ENCODE data around the gene NXPE3.

NXPE3 gene

DNA sequence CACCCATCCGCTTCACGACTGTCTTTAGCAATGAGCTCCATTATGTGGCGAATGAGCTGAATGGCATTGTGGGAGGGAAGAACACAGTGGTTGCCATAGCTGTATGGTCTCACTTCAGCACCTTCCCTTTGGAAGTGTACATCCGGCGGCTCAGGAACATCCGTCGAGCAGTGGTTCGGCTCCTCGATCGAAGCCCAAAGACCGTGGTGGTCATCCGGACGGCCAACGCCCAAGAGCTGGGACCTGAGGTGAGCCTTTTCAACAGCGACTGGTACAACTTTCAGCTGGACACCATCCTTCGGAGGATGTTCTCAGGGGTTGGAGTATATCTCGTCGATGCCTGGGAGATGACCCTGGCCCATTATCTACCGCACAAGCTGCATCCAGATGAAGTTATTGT lies 42.5 kb downstream of the NXPE3 start:
- ChIA-PET CTCF (no interaction called here), POLR2A (ENCODE audit: low non-redundant PET) (no interaction called here)

DNA sequence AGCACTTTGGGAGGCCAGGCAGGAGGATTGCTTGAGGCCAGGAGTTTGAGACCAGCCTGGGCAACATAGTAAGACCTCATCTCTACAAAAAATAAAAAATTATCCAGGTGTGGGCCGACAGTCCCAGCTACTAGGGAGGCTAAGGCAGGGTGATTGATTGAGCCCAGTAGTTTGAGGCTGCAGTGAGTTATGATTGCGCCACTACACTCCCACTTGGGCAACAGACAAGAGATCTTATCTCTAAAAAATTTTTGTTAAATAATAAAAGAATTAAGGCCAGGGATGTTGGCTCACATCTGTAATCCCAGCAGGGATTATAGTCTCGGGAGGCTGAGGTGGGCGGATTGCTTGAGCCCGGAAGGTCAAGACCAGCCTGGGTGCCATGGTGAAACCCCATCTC lies 44.5 kb downstream of the NXPE3 start:
- POLR2A ChIA-PET (ENCODE audit: low non-redundant PET): no interaction called here
- CTCF ChIA-PET: no interaction called here
- no peak overlapping the region for H3K27ac ChIP-seq
- DNase-seq (ENCODE audit: low spot score): no peak
- TF ChIP-seq, protein P1, sequence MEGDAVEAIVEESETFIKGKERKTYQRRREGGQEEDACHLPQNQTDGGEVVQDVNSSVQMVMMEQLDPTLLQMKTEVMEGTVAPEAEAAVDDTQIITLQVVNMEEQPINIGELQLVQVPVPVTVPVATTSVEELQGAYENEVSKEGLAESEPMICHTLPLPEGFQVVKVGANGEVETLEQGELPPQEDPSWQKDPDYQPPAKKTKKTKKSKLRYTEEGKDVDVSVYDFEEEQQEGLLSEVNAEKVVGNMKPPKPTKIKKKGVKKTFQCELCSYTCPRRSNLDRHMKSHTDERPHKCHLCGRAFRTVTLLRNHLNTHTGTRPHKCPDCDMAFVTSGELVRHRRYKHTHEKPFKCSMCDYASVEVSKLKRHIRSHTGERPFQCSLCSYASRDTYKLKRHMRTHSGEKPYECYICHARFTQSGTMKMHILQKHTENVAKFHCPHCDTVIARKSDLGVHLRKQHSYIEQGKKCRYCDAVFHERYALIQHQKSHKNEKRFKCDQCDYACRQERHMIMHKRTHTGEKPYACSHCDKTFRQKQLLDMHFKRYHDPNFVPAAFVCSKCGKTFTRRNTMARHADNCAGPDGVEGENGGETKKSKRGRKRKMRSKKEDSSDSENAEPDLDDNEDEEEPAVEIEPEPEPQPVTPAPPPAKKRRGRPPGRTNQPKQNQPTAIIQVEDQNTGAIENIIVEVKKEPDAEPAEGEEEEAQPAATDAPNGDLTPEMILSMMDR (conservative IDR thresholded peaks at IDR 0.05; ENCODE audit: low read depth): no peak

More for the DNA sequence above, 42.5 kb downstream of the NXPE3 start:
- TF ChIP-seq, protein P1 (conservative IDR thresholded peaks at IDR 0.05; ENCODE audit: low read depth): no peak
- no peak for DNase-seq (ENCODE audit: low spot score)
- no peak overlapping the region for H3K27ac ChIP-seq

DNA sequence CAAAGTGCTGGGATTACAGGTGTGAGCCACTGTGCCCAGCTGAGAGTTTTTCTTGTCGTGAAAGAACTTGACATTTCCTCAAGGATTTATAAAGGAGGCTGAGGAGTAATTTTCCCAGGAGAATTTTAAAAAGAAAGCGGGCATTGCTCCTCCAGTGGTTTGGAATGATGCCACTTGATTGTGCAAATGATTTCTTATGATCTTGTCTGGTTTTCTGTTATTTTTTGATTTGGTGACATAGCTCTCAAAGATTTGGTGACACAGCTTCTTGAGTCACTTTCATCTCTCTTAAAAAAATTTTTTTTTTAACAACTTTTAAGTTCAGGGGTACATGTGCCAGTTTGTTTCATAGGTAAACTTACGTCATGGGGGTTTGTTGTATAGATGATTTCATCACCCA lies 45.7 kb downstream of the NXPE3 start:
- ChIA-PET CTCF (no interaction called here), POLR2A (ENCODE audit: low non-redundant PET) (no interaction called here)
- no peak for DNase-seq (ENCODE audit: low spot score)
- TF ChIP-seq, protein P1 (conservative IDR thresholded peaks at IDR 0.05; ENCODE audit: low read depth): no peak
- no peak overlapping the region for H3K27ac ChIP-seq

DNA sequence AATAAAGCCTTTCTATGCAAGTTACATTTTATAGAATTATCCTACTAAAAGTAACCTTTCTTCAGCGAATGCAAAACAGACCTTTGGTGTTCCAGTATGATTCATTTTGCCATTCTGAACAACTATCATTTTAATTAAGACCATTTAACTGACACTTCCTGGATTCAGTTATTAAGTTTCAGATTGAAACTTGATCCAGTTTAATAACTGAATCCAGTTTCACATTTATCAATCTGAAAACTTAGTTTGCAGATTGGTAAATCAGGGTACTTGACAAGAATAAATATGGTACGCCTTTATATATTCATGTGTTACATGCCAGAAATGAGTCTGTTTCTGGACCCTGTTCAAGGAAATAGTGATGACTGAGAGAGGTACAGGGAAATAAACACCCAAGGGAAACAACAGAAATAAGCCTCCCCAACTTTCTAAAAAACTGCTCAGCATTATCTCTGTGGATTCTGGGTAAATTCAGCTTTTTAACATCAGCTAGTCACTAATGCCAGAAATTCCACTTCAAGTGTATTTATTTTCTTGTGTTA lies 47.0 kb downstream of the NXPE3 start:
- TF ChIP-seq, protein P1 (conservative IDR thresholded peaks at IDR 0.05; ENCODE audit: low read depth): no peak
- POLR2A ChIA-PET (ENCODE audit: low non-redundant PET): no interaction called here
- no peak overlapping the region for H3K27ac ChIP-seq
- CTCF ChIA-PET: no interaction called here
- no peak for DNase-seq (ENCODE audit: low spot score)

DNA sequence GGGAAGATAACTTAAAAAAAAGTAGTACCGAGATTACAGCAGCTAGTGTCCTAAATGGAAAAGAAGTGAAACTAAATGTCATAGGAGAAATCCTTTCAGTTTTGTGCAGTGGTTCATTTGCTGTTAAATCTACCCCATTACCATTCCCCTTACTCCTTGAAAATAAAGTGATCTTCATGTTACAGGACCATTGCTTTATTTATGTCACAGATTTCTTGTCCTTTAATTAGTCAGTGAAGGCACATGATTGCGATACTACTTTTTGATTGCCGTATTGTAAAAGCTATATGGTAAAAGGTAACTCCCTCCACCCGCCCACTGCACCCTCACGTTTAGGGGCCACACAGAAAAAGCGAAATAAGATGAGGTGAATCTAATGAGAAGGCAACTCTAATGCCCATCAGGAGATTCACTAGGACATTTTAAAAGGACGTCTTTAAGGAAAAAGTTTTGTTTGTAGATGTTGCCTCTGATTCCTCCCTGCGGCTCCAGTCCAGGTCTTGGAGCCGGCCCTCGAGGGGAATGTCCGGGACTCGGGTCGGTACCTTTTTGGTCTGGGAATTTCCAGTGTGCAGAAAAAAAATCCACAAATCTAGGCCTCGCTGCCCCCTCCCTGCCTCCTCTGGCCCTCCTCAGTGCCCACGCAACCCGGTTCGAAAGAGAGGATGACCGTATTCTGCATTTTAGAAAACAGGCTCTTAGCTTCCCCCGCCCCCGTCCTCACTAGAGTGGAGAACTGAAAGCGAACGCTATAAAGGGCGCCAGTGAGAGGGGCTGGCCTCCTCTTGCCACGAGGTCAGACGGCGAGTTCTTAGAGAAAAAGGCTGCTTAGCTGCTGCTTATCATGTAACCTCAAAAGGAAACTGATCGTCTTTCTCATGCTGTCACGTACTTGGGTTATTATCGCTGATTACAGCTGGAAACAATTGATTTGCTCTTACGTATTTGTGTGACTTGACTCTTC lies 48.5 kb downstream of the NXPE3 start:
- ChIA-PET POLR2A (ENCODE audit: low non-redundant PET) (interaction anchor here (1.7 kb wide), 1 partner anchor 22 kb away, joined by 15 read pairs; the partner anchor contains the start of gene NFKBIZ), CTCF (interaction anchor here (0.6 to 1.3 kb wide), 6 partner anchors 18 to 398 kb away, joined by 3 to 7 read pairs (median 3); partner anchors contain the start of gene NFKBIZ)
- TF ChIP-seq, protein P1 (conservative IDR thresholded peaks at IDR 0.05; ENCODE audit: low read depth): no peak
- peak; percentile 40 for DNase-seq (ENCODE audit: low spot score)
- peak overlapping the region; percentile 80 for H3K27ac ChIP-seq

DNA sequence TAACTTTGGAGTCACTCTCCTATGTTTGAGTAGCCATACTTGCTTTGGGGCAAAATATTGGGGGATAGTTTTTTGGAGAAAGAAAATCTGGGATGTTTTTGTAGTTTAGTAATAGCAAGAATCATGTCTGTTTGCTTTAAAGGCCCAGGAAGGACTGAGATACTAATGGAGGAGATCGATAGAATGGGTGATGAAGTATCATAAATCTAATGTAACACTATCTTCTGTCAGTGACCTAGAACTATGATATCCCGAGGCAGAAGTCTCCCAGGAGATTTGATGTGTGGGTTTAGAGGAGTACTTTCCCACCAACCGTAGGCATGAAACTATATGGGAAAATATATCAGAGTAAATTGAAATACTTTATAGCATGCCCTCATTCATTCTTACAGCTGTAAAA lies 49.3 kb downstream of the NXPE3 start:
- POLR2A ChIA-PET (ENCODE audit: low non-redundant PET): interaction anchor here (1.7 kb wide), 1 partner anchor 21 kb away, joined by 15 read pairs; the partner anchor contains the start of gene NFKBIZ
- TF ChIP-seq, protein P1 (conservative IDR thresholded peaks at IDR 0.05; ENCODE audit: low read depth): no peak
- H3K27ac ChIP-seq: no peak overlapping the region
- CTCF ChIA-PET: interaction anchor here (1.3 kb wide), 1 partner anchor 21 kb away, joined by 7 read pairs; the partner anchor contains the start of gene NFKBIZ
- no peak for DNase-seq (ENCODE audit: low spot score)
